GM18867 (cell line): ENCODE results near the gene TTC16.
"Not testable (repeated sequence)": the region's sequence is repeated elsewhere in the genome, so short reads cannot be mapped to it uniquely, and the experiment has no call there.

Source experiments
- ATAC-seq: cut with Tn5 transposase; IDR thresholded peaks from one replicate; pipeline ENCODE4 v1.9.1; 2021; ENCODE audit warnings: mild to moderate bottlenecking, moderate library complexity; ENCODE audit not compliant: unreplicated experiment

Gene TTC16

DNA sequence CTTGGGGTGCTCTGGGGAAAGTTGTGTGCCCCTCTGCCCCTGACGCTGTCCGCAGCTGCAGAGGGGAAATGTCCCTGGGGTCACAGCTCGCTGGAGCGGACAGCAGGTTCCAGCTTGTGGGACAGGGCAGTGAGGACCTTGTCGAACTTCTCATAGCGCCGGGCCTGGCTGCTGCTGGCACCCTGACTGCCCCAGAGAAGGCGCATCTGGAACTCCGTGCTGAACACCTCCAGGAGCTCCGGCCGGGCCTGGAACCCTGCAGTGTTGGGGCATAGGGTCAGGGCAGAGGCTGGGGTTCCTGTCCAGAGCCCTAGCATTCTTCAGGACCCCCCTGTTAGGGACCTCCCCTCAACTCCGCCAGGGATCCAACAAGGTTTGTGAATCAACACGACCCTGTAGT, 22.8 kb downstream of the TTC16 start:
- ATAC-seq, result no peak

- no peak for ATAC-seq
Measured at GRCh38 chr9:127739614-127740330, 23.9 kb downstream of the TTC16 start.

DNA sequence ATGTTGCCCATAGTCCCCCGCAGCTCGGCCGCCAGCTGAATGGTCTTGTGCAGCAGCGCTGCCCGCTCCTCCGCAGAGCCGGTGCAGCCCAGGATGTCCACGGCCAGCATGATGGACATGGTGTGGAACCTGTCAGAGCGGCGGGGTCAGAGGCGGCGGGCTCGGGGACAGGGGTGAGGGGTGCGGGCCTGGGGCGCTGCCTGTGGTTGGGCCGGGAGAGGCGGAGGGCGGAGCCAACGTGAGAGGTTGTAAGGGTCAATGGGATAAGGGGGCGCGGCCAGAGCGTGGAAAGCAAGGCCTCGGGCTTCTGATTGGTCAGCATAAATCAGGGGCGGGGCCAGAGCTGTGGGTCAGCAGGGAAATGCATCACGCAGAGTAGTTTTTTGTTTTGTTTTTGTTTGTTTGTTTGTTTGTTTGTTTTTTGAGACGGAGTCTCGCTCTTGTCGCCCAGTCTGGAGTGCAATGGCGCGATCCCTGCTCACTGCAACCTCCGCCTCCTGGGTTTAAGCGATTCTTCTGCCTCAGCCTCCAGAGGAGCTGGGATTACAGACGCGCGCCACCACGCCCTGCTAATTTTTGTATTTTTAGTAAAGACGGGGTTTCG, 26.1 kb downstream of the TTC16 start:
- ATAC-seq, result no peak

DNA sequence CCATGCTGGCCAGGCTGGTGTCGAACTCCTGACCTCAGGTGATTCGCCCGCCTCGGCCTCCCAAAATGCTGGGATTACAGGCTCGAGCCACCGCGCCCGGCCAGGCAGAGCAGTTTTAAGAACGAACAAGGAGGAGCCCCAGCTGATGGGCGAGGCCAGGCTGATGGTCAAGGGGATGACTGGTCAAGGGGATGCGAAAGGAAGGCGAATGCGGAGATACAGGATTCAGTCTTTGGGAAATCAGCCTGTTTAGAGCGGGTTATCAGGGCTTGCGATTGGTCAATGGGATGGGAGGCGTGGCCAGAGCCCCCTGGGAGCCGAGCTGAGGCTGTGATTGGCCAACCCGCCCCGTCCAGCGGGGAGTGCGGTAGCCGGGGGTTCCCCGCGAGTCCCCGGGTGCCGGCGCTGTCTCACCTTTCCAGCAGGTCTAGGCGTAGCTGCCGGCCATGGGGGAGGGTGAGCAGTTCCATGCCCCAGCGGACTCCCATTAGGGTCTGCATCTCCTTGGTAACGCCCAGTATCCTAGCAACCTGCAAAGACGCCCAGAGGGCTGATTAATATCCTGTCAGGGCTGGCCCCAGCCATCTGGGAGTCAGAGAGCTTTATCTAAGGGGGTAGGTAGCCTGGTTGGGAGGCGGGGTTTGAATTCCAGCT, 26.7 kb downstream of the TTC16 start:
- ATAC-seq, result no peak

DNA sequence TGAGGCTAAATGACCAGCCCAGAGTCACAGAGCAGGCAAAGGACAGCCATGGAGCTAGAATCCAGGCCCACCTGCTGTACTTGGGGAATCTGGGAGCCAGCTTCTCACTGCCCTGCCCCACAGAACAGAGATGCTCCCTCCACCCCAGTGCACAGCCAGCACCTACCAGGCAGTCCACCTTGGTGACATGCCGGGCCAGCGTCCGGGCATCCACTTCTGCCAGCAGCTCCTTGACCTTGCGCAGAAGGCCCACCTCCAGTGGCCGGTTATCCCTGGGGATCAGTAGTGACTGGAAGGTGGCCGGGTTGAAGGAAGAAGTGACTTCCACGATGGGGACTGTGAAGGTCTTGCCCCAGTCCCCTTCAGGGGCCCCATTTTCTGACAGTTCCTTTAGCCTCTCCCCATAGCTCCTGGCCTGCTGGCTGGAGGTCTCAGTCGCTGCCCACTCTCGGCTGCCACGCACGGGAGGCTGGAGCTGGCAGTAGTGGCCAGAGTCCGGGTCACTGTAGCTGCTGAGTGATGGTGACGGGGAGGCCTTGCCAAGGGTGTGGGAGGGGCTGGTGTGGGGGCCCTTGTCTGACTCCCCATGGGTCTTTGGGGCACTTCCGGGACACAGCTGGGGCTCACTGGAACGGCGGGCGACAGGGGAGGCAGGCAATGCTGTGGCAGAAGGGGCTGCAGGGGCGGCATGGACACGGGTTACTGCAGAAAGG, 28.7 kb downstream of the TTC16 start:
- ATAC-seq, result no peak

GRCh38 chr9:127746959-127747569, 31.2 kb downstream of the TTC16 start:
- ATAC-seq, result no peak

- ATAC-seq, result no peak
Measured at GRCh38 chr9:127749090-127749787, 33.4 kb downstream of the TTC16 start.

DNA sequence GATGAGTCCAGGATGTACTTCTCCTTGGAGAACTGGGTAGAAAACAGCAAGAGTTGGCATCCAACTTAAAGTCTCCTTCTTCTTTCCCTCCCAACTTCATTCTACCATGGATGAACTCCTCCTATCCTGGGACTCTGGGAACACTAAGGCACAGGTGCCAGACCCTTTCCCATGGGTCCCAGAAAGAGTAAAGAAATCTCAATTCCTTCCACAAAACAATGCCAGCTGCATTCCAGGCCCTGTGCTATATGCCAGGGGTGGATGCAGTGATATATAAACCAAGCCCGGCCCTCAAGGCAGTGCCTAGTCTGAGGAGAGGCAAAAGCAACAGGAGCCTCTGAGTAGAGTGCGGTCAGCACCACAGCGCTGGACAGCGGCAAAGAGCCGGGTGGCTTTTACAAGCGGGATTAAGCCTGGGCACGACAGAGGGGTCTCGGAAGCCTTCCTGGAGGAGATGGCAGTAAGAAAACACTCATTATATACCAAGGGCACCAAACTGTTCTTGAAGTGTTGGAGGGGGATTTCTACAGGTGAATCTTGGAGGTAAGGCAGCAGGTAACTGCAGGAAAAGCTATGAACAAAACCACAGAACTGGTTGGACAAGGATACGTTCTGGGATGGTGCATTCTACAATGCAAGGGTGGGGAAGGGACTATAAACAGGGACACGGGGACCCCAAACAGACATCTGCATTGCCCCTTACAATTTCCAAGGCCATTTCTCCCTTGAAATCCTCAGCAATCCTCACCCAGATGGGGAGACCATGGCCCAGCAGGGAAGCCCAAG, 35.6 kb downstream of the TTC16 start:
- ATAC-seq, result no peak

DNA sequence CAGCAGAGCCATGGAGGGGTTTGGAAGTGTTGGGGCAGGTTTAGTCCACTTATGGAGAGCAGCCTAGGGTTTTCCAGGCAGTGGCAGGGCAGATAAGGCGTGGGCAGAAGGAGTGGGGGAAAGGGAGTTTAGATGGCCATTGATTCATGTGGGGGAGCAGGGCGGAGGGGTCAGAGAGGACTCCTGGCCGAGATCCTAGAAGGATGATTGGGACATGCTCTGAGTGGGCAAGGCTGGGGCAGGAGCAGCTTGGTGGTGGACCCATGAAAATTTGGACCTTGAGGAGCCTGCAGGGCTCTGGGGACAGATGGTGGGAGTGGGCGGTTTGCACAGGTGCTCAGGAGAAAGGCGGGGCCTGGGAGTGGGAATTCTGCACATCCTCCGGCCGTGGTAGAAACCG, 37.3 kb downstream of the TTC16 start:
- ATAC-seq, result no peak

DNA sequence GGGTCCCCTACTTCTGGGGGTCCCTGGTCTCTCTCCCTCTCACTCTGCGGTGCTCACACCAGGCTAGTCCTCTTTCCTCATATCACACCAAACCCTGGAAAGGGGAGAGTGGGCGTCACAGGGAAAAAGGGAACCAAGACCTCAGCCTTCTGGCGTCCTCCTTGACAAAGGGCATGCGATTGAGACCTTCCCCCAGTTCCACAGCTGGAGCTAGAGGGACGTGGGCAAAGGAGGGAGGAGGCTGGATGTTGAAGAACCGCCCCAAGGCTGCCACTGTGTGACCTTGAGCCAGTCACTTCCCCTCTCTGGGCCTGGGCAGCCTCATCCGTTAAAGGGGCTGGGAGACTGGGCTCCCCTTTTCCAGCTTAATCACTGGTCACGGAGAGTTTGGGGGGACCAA, 37.7 kb downstream of the TTC16 start:
- ATAC-seq, result no peak

DNA sequence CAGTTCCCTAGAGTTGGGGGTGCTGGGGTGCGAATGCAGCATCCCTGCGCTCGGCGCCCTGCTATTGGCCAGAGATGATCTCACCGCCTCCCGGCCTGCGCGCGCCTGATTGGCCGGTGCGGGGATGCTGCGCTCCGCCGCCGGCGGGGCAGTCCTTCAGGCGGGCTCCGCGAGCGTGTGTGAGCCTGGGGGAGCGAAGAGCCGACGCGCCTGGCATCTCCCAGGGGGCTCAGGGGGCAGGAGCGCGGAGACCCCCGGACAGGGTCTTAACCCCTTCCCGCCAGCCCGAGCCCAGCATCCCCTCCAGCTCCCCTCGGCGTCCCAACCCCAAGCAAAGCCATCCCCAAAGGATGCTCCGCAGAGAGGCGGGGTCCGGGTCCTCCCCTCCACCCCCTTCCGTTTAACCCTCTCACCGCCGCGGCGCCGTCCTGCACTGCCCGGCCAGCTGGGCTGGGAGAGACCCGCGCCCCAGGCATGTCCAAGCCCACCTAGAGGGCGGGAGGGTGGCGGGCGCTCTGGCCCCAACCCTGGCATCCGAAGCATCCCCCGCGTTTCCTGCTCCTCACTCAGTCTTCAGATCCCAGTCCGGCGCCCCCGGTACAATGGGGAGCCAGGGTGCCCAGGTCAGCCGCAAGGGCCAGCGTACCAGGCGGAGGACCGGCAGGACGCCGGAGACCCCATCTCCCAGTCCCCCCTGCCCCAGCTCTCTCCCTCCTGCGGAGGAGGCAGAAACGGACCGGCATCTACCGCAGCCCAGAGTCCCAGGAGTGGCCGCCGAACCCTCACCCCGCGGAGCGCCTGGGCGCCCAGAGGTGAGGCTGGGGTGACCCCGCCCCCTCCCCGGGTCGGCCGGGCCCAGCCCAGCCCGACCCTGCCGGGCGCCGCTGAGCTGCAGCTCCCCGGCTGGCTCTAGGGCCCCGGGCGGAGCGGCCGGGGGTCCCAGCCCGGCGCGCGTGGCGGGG, 38.5 kb downstream of the TTC16 start:
- no peak for ATAC-seq

- ATAC-seq, result no peak
Measured at GRCh38 chr9:127755061-127756060, 39.5 kb downstream of the TTC16 start.

- no peak for ATAC-seq
Measured at GRCh38 chr9:127756233-127756632, 40.4 kb downstream of the TTC16 start.

DNA sequence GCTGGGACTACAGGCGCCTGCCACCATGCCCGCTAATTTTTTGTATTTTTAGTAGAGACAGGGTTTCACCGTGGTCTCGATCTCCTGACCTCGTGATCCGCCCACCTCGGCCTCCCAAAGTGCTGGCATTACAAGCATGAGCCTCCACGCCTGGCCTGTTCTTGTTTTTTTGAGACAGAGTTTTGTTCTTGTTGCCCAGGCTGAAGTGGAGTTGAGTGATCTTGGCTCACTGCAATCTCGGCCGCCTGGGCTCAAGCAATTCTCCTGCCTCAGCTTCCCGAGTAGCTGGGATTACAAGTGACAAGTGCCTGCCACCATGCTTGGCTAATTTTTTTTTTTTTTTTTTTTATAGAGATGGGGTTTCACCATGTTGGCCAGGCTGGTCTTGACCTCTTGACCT, 40.9 kb downstream of the TTC16 start:
- not testable (repeated sequence) for ATAC-seq

DNA sequence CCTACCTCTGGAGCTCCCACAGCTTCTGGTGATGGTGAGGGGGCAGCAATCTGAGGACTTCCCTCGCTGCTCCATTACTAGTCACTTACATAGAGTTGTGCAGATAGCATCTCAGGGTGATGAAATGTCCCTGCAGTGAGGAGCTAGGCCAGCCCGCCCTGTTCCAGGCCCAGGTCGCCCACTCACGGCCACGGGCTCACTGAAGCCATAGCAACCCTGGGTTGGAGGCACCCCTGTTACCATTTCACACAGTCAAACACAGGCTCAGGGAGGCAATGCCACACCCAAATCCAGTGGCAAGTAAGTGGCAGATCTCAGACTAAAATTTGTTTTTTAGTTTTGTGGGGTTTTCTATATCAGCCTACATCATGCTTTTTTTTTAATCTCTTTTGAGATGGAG, 43.0 kb downstream of the TTC16 start:
- ATAC-seq, result no peak

- no peak for ATAC-seq
Measured at GRCh38 chr9:127761061-127761460, 45.2 kb downstream of the TTC16 start.

DNA sequence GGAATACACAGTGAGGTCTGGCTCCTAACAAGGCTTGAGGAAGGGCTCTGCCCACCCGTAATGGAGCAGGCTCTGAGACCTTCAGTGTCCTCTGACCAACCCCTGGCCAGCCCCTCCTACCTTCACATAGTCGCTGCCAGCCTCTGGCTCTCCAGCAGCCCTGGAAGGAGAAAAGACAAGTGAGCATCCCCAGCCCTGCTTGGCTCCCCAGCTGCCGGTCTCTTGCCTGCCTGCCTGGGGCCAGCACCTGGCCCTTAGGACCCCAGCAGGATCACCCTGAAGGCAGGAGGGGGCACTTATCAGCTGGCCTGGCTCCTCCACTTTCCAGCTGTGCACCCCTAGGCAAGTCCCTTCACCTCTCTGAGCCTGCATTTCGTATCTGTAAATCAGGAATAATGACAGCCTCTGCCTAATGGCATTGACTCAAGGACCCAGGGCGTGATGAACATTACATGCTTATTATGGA, 45.6 kb downstream of the TTC16 start:
- no peak for ATAC-seq
